GM03348 (cell line): ENCODE results near the gene CDK15.
"Not testable (repeated sequence)": the region's sequence is repeated elsewhere in the genome, so short reads cannot be mapped to it uniquely, and the experiment has no call there.

ENCODE experiments used
- DNase-seq: peaks from one replicate; pipeline ENCODE4 v3.0.0; 2012; ENCODE audit warnings: low spot score

The CDK15 gene

GRCh38 chr2:201806442-201807170, at the start of gene CDK15:
Gene CDK15 (plus strand): TSS chr2:201806537. CDS start chr2:201806665, 128 bp downstream.
- DNase-seq: no peak

- no peak for DNase-seq
Observed at GRCh38 chr2:201758234-201758633, 48.1 kb upstream of the CDK15 start.

DNA sequence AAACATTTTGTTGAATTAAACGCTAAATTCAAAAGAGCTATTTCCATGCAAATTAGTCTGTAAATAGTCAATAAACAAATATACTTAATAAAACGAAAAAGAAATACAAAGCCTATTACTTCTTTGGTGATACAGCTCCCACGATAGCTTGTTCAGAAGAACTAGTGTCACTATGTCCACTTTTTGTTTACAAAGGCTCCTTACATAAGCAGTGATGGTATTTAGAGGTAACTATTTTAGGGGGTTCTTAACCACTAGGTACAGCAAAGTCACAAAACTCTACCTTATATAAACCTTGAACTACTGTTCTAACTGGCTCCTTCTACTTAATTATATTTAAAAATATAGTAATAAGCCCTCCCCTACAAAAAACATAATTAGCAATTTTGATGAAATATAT, 47.5 kb upstream of the CDK15 start:
- no peak for DNase-seq

DNA sequence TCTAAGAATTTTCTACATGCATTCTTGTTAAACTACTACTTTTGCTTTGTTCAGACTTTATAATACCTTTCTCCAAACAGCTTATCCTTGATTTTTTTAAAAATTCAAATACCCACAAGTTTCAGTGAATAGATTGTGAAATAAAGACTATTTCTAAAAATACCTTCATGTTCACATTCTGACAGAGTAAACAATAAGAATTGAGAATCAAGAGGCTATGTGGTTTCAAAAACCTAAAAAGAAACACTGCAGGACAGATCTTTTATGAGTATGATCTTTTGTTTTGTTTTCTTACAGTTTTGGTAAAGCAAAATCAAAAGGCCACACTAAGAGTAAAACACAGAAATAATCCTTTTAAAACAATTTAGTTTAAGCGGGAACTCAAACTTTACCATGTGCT, 46.8 kb upstream of the CDK15 start:
- DNase-seq: no peak

DNA sequence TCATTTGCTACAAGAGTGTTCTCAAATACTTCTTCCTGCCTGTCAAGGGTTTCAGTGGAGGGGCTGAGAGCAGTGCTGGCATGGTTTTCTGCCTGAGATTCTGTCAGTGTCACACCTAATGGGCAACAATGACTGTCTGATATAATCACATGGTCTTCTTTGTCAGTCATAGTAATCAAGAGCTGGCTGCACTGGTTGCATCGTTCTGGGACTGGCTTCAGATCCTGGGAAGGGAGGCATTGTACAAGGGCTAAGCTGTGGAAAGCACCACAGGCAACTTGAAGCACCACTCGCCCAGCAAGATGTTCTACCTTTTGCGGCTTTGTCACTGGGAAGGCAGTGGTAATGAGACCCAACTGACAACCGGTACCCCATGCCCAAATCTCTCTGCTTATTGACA, 45.2 kb upstream of the CDK15 start:
- DNase-seq: no peak

DNA sequence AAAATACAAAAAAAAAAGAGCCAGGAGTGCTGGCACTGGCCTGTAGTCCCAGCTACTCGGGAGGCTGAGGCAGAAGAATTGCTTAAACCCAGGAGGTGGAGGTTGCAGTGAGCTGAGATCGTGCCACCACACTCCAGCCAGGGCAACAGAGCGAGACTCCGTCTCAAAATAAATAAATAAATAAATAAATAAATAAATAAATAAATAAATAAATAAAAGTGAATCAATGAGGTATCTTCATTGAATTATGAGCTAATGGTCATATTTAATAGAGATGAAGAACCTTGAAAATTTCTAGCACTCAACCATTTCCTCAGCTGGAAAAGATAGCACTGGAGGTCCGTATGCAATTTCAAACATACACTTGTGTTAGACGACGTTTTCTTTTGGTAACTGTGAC, 41.9 kb upstream of the CDK15 start:
- DNase-seq: not testable (repeated sequence)

- DNase-seq: no peak
Observed at GRCh38 chr2:201765799-201766198, 40.5 kb upstream of the CDK15 start.

DNA sequence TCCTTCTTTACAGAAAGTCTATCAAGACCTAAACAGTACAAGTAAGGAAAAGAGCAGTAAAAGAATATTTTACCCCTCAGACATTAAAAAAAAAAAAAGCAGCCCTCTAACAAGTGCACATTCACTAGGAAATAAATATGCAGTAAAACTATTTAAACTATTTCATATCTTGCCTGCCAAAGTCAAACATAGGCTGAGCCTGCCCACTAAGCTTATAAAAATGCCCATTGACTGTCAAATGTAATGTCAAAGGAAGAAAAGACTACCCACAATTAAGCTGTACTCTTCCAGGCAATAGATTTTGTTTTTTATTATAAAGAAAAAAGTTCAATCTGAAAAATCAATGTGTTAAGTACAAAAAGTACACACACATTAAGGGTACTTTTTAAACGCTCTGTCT, 37.4 kb upstream of the CDK15 start:
- DNase-seq: peak; percentile 62

DNA sequence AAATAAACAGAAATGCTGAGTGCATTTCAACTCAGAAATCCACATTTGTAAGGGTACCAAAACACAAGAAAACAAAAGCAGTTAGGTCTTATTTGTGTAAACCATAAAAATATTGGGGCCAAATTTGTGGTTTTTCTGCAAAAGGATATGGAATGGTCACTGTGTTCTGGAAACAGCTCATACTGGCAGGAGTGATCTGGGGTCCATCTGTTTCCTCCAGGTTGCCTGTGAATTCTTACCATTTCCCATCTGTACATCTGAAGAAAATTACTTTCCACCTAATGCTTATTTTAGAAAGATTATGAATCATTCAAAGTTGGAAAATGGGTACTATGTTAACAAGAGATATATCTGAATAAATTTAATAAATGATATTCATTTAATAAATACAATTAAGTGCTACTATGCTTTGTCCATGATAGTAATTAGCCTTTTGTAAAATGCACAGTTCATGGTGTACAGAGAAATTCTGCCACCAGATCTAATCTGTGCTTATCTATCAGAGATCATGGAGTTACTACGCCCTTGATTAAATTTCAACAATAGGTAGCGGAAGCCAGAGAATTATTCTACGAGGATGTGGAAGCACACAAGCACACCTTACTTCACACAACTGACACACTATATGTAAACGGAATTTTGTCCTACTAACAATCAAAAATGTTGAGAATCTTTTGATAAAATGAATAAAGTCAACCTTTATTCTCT, 36.5 kb upstream of the CDK15 start:
- DNase-seq: peak; percentile 5

GRCh38 chr2:201773990-201774389, 32.3 kb upstream of the CDK15 start:
- DNase-seq: no peak

DNA sequence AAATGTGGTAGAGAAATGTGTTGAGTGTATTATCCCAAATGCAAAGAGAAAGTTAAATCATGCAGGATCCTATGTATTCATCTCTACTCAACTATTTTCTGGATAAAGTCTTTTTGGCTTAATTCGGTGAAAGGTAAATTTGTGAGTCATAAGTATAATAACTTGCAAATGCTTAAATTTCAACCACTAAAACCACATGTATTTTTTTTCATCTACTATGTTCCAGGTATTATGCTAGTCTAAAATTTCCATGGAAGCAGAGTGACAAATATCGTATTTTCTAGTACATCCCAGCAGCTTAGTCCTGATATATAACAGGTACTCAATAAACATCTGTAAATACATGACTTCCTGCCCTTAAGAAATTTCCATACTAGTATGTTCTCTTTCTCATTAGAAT, 31.8 kb upstream of the CDK15 start:
- DNase-seq: no peak

DNA sequence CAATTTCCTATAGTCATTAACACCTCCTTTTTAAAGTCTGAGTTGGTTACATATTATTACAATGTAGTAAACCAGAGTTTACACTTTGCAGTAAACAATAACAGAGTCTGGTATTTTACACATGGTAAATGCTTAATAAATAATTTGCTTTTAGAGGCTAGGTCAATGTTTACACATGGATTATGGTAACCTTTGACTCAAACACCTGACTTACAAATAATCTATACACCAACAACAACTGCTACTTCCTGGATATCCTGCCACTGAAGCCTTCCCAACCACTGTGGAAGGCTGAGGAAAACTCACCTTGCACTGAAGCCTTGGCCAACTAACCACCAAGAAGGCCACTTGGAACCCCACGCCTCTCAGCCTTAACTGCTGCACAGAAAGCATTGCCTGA, 31.0 kb upstream of the CDK15 start:
- no peak for DNase-seq

DNA sequence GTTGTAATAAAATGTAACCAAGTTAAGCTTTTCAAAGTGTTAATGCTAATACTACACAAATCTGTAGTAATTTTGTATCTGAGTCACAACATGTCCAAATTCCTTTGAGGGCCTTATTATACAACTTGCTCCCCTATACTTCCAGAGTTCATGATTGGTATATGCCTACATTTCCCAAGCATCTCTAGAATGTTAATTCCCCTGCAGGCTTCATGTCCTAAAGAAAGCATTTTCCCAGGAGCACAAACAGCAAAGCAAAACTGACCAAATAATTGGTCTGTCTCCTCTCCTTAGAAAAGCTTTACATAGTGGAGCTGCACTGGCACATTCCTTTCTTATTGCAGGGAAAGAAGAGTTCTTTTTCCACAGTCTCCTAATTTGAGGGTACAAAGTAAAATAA, 29.3 kb upstream of the CDK15 start:
- DNase-seq: no peak

DNA sequence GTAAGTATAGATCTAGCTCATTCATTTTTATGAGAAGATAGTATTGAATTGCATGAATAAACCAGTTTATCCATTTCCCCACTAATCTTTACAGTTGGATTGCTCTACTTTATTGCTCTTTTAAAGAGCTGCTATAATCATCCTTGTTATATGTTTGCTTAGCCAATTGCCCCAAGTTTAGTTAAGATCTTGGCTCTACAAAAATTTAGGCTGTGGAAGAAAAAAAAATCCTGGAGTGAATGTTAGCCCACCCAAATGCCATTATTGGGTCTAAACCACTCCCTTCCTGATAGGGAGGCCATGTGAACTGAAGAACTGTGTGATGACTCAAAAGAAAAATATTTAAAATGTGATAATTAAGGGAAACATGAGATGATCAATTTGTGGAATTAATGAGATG, 28.5 kb upstream of the CDK15 start:
- DNase-seq: no peak

DNA sequence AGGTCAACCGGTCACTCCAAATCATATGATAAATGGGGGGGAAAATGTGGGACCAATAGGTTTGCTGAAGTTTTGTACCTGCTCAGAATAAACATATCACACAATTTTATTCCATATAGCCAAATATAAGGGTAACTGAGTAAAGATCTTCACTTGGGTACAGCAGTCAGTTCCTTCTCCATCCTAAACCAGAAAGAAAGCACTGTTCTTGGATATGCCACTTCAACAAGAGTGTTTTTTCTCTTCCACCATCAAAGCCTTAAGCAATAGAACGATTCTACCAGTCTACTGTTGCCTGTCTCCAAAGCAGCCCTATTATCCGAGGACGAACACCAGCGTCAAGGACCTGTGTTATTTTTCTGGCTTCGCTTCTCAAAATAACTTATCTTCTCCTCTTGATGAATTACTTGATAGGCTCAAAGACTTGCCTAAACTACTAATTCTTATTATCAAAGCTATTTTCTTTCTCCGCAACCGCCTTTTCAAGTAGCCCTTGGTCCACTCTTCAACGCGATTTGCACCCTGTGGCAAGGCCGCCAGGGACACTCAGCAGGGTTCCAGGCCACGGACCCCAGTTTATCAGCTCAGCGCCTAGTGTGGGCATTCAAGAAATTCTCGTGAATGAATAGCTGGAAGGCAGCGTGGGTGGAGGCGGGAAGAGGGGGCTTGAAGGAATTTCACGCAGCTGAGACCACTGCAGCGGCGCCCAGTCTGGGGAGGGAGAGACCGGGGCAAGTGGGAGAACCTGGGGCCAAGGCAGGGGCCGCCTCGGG, 26.2 kb upstream of the CDK15 start:
- no peak for DNase-seq

DNA sequence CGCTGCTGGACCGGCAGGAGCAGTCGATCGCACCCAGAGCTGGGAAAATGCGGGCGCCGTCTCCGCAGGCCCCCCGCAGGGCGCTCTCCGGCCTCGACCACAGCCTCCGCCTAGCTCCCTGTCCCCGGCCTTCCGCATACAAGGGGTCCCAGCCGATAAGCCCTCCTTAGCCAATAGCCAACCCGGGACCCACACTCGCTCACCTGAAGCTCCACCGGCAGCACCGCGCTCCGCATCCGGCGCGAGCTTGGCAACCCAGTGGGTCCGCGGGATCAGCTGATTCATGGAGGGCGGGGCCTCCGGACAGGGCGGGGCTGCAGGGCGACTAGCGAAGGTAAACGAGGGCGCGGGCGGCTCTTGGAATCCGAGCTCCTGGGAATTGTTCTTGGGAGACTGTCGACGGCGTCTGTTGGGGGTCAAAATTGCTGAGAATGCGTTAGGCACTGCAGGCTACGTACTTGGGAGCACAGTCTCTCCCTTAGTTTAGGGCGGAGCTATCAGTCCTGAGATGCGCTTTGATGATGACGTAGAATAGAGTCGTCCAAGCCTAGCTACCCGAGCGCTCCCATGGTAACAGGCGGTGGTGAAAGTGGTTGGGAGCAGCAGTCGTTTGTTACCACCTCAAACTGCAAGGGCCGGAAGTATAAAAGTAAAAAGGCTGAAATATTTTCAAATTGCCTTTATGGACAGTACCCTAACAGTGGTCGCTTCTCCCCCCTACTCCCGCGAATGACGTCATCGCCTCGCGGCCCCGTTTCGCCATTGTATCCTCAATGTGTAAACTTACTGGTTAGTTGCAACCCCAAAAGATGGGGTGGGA, 25.5 kb upstream of the CDK15 start, which contains the start of gene ALS2:
TSS of gene ALS2 (minus strand) at position 260 of the 820 bp plus-strand sequence. CDS start 12,048 bp downstream, outside the sequence.
- peak; percentile 94 for DNase-seq

GRCh38 chr2:201781557-201782051, 24.7 kb upstream of the CDK15 start:
- no peak for DNase-seq

DNA sequence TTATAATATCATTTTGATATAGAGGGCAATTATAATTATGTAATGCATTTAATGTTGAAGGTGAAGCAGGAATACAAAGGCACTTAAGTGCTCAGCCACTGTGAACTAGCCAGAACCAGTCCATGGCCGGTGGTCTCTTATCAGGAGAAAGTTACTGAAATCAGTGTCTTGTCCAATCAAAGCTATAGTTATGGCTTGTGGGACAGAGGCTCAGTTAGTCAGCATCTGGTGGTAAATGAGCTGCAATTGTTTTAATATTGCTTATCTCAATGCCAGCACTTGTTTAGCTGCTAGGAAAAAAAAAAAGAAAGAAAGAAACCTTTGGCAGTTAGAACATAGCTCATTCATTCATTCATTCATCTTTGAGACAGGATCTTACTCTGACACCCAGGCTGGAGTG, 21.8 kb upstream of the CDK15 start:
- no peak for DNase-seq

DNA sequence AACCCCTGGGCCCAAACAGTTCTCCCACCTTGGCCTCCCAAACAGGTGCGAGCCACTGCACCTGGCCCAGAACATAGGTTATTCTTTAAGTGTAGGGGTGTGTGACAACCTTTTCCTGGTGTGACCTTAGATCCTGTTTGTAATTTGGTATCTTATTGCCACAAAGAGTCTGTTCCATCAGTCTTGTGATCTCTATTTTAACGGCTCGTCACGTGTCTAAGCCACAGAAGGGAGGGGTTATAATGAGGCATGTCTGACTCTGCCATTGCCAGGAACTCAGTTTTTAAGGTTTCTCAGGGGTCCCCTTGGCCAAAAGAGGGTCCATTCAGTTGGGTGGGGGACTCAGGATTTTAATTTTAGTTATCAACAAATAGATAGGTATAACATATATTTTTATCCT, 21.2 kb upstream of the CDK15 start:
- DNase-seq: no peak

DNA sequence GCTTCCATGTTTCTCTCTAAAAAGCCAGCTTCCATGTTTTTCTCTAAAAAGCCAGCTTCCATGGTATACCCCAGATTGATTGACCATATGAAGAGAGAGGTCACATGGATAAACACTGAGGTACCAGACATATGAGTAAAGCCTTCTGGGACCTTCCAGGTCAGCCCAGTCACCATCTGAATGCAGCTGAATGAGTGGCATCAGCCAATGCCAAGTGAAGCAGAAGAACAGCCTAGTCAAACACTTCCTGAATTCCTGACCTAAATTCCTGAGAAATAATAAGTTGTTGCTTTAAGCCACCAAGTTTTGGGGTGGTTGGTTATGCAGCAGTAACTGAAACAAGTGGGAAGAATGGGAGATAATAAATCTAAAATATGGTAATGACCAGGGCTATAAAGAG, 19.9 kb upstream of the CDK15 start:
- DNase-seq: peak; percentile 39

DNA sequence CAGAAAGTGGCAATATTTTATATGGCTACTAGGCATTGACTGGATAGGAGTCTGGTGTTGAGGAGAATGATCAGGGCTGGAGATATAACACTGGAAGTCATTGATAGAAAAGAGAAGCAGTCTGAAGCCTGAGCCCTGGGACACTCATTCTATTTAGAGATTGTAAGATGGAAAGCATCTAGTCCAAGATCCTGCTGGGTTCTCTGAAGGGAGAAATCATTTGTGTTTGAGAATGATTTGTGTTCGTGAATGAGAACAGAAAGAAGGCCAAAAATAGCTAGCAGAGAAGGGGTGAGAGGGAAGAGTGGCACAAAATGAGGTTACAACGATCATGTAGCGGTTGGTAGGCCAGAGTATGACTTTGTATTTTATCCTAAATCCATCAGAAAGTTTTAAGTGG, 18.0 kb upstream of the CDK15 start:
- no peak for DNase-seq

- no peak for DNase-seq
Observed at GRCh38 chr2:201789395-201789794, 16.9 kb upstream of the CDK15 start.
